Calu3 (cell line): Measurements from ENCODE around the gene ANKS1B. TPM values are rescaled to one million over a fixed set of nuclear protein-coding genes. Genes with fewer than 3 reads are reported as not detected.
"Not testable (repeated sequence)": the region's sequence is repeated elsewhere in the genome, so short reads cannot be mapped to it uniquely, and the experiment has no call there.

Experiments
- BruUV-seq: library from RNA; stranded (reverse); fragments of 400-500 nt; replicated peaks from 2 replicates; lab custom pipeline; 2021; lab: Mats Ljungman, UMichigan
- CTCF ChIA-PET: fragments of 300-600 bp; sonication (Branson Sonifier 250); formaldehyde crosslinking; loops from one replicate; lab custom pipeline; 2022; ENCODE audit warnings: antibody characterized with exemption; lab: Charles Lee
- DNase-seq: peaks from one replicate; pipeline ENCODE4 v3.0.0; 2022
- H3K27ac Mint-ChIP-seq: one replicate; pipeline ENCODE4 v1.8.0; 2022; ENCODE audit warnings: mixed read lengths; ENCODE audit not compliant: unreplicated experiment
- H3K27me3 Mint-ChIP-seq: one replicate; pipeline ENCODE4 v1.8.0; 2022; ENCODE audit warnings: mixed read lengths; ENCODE audit not compliant: unreplicated experiment
- H3K36me3 Mint-ChIP-seq: one replicate; pipeline ENCODE4 v1.8.0; 2022; ENCODE audit warnings: mild to moderate bottlenecking, moderate library complexity, mixed read lengths; ENCODE audit not compliant: insufficient read depth, unreplicated experiment
- H3K4me1 Mint-ChIP-seq: one replicate; pipeline ENCODE4 v1.8.0; 2022; ENCODE audit warnings: mild to moderate bottlenecking, low read depth, mixed read lengths; ENCODE audit not compliant: unreplicated experiment
- H3K4me3 Mint-ChIP-seq: one replicate; pipeline ENCODE4 v1.8.0; 2022; ENCODE audit warnings: mild to moderate bottlenecking, low read depth, moderate library complexity, mixed read lengths; ENCODE audit not compliant: unreplicated experiment
- H3K9me3 Mint-ChIP-seq: one replicate; pipeline ENCODE4 v1.8.0; 2022; ENCODE audit warnings: low read depth, mixed read lengths; ENCODE audit not compliant: unreplicated experiment
- intact Hi-C: fragments of 100-400 bp; cut with micrococcal nuclease; formaldehyde crosslinking; loops from one replicate; pipeline ENCODE4 v1.10.0; 2022; ENCODE audit not compliant: unreplicated experiment
- total RNA-seq: library from RNA; stranded (reverse); gene quantifications from 2 replicates; pipeline ENCODE4 v1.2.3, GENCODE V29; 2022
- TF ChIP-seq, protein P1 (sequence below): fragments of 200-600 bp; IDR thresholded peaks from one replicate; pipeline ENCODE4 v1.8.0; 2022; ENCODE audit warnings: antibody characterized with exemption; ENCODE audit not compliant: unreplicated experiment

The ANKS1B gene
- total RNA-seq, 1 experiment from 2014 or later, result 1.7 TPM

DNA sequence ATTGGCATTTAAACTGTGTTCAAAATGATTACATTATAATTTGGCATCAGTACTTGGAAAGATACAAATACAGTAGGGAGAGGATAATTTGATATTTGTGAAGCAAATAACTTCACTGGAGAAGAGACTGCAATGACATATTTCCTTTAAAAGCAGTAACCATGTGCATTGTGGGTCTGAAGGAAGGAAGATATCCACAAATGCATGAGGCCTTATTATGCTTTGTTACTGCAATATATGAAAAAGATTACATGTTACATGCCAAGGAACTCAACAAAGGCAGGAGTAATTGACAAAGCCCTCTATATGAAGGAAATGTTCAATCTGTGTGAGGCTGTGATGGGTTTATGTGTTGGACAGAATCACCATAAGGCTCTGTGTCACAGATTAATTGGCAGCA is 948.2 kb downstream of the ANKS1B start:
- intact Hi-C loops, result no loop called here
- peaks cover 30% of the 10 kb centered on the region for H3K27me3 Mint-ChIP-seq
- CTCF ChIA-PET, result interaction anchor here (0.7 kb wide), 1 partner anchor 59 kb away, joined by 3 read pairs; no protein-coding TSS in a partner anchor
- H3K4me3 Mint-ChIP-seq, result no peak overlapping the region
- DNase-seq, result no peak
- no peaks in the 10 kb centered on the region for H3K36me3 Mint-ChIP-seq
- no TSS peak for BruUV-seq
- TF ChIP-seq, protein P1, sequence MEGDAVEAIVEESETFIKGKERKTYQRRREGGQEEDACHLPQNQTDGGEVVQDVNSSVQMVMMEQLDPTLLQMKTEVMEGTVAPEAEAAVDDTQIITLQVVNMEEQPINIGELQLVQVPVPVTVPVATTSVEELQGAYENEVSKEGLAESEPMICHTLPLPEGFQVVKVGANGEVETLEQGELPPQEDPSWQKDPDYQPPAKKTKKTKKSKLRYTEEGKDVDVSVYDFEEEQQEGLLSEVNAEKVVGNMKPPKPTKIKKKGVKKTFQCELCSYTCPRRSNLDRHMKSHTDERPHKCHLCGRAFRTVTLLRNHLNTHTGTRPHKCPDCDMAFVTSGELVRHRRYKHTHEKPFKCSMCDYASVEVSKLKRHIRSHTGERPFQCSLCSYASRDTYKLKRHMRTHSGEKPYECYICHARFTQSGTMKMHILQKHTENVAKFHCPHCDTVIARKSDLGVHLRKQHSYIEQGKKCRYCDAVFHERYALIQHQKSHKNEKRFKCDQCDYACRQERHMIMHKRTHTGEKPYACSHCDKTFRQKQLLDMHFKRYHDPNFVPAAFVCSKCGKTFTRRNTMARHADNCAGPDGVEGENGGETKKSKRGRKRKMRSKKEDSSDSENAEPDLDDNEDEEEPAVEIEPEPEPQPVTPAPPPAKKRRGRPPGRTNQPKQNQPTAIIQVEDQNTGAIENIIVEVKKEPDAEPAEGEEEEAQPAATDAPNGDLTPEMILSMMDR, result no peak
- no peaks in the 10 kb centered on the region for H3K4me1 Mint-ChIP-seq
- no peak overlapping the region for H3K27ac Mint-ChIP-seq
- peaks cover 2% of the 10 kb centered on the region for H3K9me3 Mint-ChIP-seq

DNA sequence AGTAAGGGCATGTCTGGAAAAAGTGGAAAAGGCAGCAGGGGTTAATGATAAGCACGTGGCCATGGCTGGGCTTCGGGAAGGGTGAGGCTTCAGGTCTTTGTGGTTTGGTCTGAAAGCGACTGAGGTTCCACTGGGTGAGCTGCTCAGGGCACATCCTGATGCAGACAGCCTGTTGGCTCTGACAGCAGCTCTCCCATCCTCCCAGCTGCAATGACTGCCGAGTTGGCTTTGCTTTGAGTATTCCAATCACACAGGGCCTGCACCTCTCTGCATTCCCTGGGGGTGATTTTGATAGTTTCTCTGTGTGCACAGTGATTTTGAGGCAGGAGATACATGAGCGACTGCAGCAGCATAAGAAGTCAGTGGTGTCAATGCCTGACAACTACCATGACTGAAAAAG is 948.9 kb downstream of the ANKS1B start:
- Mint-ChIP-seq H3K36me3 (no peaks in the 10 kb centered on the region), H3K4me1 (no peaks in the 10 kb centered on the region), H3K9me3 (peaks cover 2% of the 10 kb centered on the region), H3K27me3 (peaks cover 23% of the 10 kb centered on the region), H3K4me3 (no peak overlapping the region), H3K27ac (no peak overlapping the region)
- intact Hi-C loops, result no loop called here
- CTCF ChIA-PET, result no interaction called here
- TF ChIP-seq, protein P1, result no peak
- BruUV-seq, result no TSS peak
- DNase-seq, result no peak

GRCh38 chr12:99034201-99034600 is 950.5 kb downstream of the ANKS1B start:
- BruUV-seq, H3K4me3 Mint-ChIP-seq, DNase-seq, intact Hi-C loops, H3K27me3 Mint-ChIP-seq, H3K27ac Mint-ChIP-seq, H3K9me3 Mint-ChIP-seq, H3K36me3 Mint-ChIP-seq: not testable (repeated sequence)
- H3K4me1 Mint-ChIP-seq, result peaks cover 12% of the 10 kb centered on the region
- CTCF ChIA-PET, result interaction anchor here (0.5 kb wide), 1 partner anchor 37 kb away, joined by 3 read pairs; no protein-coding TSS in a partner anchor

DNA sequence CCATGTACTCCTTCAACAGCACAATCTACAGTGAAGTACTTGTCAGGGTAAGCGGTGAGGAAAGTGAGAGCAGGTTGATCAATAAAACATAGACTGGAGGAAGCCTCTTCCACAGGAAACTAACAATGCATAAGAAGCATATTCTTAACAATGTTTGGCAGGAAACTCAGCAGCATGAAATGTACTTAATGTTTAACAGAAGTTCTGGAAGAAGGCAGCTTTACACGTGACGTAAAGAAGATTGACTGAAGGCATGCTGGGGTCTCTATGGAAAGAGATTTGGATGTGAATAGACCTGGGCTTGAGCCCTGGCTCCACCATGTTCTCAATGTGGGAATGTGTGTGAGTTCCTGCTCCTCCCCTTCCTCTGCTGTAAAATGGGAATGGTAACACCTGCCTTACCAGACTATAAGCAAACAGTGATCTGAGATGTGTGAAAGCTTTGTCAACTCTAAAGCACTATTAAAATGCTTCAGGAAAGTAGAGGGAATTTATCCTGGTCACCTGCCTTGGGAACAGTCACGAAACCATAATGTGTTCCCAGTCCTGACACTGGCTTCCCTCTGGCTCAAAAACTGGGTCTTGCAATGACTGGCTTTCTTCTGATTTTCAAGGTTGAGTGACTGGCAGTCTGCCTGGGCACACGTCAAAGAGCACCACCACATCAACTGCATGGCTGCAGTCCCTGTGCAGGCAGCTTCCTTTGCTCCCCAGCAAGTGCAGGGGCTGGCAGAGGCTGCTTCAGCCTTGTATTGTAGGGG is 955.0 kb downstream of the ANKS1B start:
- H3K27ac Mint-ChIP-seq, result no peak overlapping the region
- H3K9me3 Mint-ChIP-seq, result peaks cover 4% of the 10 kb centered on the region
- DNase-seq, result no peak

More for the DNA sequence above, 955.0 kb downstream of the ANKS1B start:
- TF ChIP-seq, protein P1, result no peak
- H3K27me3 Mint-ChIP-seq, result no peaks in the 10 kb centered on the region
- H3K36me3 Mint-ChIP-seq, result no peaks in the 10 kb centered on the region
- H3K4me3 Mint-ChIP-seq, result no peak overlapping the region
- peaks cover 15% of the 10 kb centered on the region for H3K4me1 Mint-ChIP-seq
- CTCF ChIA-PET, result no interaction called here
- intact Hi-C loops, result no loop called here
- no TSS peak for BruUV-seq
